ENCODE measurements around the gene PRDM11. TPM values are rescaled to one million over a fixed set of nuclear protein-coding genes. Genes with fewer than 3 reads are reported as not detected.
"Not testable (repeated sequence)": the region's sequence is repeated elsewhere in the genome, so short reads cannot be mapped to it uniquely, and the experiment has no call there.

The PRDM11 gene
- total RNA-seq, 2 donors from 2014 or later, result 4.4 to 7.9 TPM

DNA sequence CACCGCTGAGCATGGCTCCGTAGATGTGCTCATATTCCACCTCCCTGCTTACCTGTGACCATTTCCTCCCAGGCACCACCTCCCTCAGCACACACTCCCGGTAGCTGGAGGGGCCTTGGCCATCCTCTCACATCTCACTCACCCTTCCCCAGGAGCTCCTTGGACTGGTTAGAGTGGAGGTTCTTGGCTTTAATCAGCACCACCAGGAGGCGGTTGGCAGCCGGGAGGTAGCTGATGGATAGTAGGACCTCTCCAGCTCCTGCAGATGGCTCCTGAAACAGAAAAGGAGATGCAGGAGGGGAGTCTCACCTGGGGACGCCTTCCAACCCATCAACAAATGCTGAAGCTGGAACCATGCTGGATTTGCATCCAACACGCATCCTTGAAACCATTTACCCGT lies 99.8 kb downstream of the PRDM11 start:
- intact Hi-C loops (cut with DNase I), result no loop called here
- H3K36me3 ChIP-seq (replicated peaks in 1 of 2; ENCODE audit: insufficient read depth in 1 of 2, low read depth in 2 of 2), result no peaks in the 10 kb centered on the region
- ATAC-seq (no peak), DNase-seq (no peak)
- H3K4me1 ChIP-seq, result no peaks in the 10 kb centered on the region
- no peak overlapping the region for H3K4me3 ChIP-seq
- TF ChIP-seq, protein P1, sequence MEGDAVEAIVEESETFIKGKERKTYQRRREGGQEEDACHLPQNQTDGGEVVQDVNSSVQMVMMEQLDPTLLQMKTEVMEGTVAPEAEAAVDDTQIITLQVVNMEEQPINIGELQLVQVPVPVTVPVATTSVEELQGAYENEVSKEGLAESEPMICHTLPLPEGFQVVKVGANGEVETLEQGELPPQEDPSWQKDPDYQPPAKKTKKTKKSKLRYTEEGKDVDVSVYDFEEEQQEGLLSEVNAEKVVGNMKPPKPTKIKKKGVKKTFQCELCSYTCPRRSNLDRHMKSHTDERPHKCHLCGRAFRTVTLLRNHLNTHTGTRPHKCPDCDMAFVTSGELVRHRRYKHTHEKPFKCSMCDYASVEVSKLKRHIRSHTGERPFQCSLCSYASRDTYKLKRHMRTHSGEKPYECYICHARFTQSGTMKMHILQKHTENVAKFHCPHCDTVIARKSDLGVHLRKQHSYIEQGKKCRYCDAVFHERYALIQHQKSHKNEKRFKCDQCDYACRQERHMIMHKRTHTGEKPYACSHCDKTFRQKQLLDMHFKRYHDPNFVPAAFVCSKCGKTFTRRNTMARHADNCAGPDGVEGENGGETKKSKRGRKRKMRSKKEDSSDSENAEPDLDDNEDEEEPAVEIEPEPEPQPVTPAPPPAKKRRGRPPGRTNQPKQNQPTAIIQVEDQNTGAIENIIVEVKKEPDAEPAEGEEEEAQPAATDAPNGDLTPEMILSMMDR (IDR thresholded peaks at IDR 0.05), result no peak
- no peak overlapping the region for H3K27ac ChIP-seq
- H3K9me3 ChIP-seq, result no peaks in the 10 kb centered on the region
- no peaks in the 10 kb centered on the region for H3K27me3 ChIP-seq
- 87 to 93% methylated on average over 6 to 8 of the region's 8 CpGs for WGBS, 2 donors

DNA sequence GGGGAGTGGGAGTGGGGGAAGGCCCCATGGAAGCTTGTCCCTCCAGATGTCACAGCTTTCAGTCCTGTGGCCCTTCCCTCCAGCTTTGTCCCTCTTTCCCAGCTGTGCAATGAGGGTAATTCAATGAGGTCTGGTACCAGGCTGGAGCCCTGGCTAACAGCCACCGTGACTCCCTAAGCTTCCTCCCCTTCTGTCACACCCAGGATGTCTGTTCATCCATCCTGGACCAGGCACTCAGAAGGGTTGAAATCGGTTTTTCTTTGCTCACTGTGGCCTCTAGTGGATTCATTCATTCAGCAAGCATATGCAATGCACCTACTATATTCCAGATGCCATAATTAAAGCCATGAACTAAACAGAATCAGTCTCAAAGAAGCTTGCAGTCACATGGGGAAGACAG lies 101.0 kb downstream of the PRDM11 start:
- ATAC-seq (no peak), DNase-seq (no peak)
- no peak overlapping the region for H3K4me3 ChIP-seq
- no peak for TF ChIP-seq POLR2A (IDR thresholded peaks at IDR 0.05)
- TF ChIP-seq, protein P1 (IDR thresholded peaks at IDR 0.05), result no peak
- intact Hi-C loops (cut with DNase I), result no loop called here
- no peaks in the 10 kb centered on the region for H3K9me3 ChIP-seq
- H3K36me3 ChIP-seq (replicated peaks in 1 of 2; ENCODE audit: insufficient read depth in 1 of 2, low read depth in 2 of 2), result no peaks in the 10 kb centered on the region
- no peak overlapping the region for H3K27ac ChIP-seq
- H3K4me1 ChIP-seq, result no peaks in the 10 kb centered on the region
- WGBS, 2 donors, result 41 to 46% methylated on average over 2 of the region's 2 CpGs
- no peaks in the 10 kb centered on the region for H3K27me3 ChIP-seq

DNA sequence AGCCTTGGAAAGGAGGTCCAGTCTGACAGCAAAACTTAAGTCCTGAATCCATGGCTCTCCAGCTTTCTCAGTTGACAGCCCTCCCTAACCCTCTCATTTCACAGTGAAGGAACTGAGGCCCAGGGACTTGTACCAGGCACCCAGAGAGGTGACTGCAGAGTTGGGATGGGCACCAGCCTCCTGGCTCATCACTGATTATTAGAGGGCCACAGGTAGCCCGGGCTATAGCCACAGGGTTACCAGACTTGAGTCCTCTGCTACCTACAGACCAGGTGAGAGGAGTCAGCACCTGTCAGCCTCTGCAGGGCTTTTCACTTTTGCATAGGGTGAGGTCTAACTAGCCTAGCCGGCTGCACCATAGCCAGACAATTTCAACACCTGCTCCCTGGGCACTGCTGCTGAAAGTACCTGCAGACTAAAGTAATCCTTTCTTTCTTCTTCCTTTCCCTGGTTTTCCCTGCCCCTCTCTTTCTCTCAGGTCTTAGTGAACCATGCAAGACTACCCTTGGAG lies 102.1 kb downstream of the PRDM11 start:
- TF ChIP-seq, protein P1 (IDR thresholded peaks at IDR 0.05), result no peak
- TF ChIP-seq POLR2A (IDR thresholded peaks at IDR 0.05), result no peak
- no peak overlapping the region for H3K4me3 ChIP-seq
- no peak for ATAC-seq
- no peaks in the 10 kb centered on the region for H3K36me3 ChIP-seq (replicated peaks in 1 of 2; ENCODE audit: insufficient read depth in 1 of 2, low read depth in 2 of 2)
- no peaks in the 10 kb centered on the region for H3K4me1 ChIP-seq
- intact Hi-C loops (cut with DNase I), result no loop called here
- no peak for DNase-seq
- no peak overlapping the region for H3K27ac ChIP-seq
- no peaks in the 10 kb centered on the region for H3K27me3 ChIP-seq
- H3K9me3 ChIP-seq, result no peaks in the 10 kb centered on the region
- 77 to 93% methylated on average over 2 of the region's 2 CpGs for WGBS, 2 donors

DNA sequence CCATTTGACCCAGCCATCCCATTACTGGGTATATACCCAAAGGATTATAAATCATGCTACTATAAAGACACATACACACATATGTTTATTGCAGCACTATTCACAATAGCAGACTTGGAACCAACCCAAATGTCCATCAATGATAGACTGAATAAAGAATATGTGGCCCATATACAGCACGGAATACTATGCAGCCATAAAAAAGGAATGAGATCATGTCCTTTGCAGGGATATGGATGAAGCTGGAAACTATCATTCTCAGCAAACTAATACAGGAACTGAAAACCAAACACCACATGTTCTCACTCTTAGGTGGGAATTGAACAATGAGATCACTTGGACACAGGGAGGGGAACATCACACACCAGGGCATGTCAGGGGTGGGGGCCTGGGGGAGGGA lies 102.9 kb downstream of the PRDM11 start:
- H3K27ac ChIP-seq; H3K27me3 ChIP-seq; H3K4me1 ChIP-seq; intact Hi-C loops (cut with DNase I); ATAC-seq; H3K36me3 ChIP-seq (replicated peaks in 1 of 2; ENCODE audit: insufficient read depth in 1 of 2, low read depth in 2 of 2); H3K9me3 ChIP-seq; H3K4me3 ChIP-seq; DNase-seq: not testable (repeated sequence)
- WGBS, 2 donors, result 74 to 86% methylated on average over 1 of the region's 1 CpG

DNA sequence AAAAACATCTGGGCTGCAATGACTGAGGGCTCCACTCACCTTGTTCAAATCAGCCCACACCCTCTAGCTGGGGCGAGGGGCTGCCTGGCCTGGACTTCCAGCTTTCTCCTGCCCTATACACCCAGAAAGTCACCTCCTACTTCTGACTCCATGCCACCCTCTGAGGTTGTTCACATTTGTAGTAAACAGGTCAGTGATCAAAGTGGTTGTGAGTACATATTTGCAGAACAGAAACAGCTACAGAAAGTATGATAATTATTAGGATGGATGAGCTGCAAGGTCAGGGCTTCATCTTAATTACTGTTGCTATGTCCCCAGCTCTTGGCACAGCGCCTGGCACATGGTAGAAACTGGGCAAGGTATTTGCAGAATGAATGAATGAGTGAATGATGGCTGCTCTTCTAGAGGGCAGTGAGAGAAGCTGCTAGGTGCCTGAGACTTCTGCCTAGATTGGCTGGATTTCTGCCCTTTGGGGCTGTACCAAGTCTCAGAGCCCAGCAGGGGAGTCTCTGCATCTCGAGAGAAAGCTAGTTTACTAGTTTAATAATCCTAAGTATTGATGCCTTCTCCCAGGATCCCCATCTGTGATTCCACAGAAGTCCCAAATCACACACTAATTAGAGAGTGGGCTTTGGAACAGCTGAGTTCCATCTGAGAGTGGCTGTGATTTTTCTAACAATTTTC lies 103.7 kb downstream of the PRDM11 start:
- intact Hi-C loops (cut with DNase I), result no loop called here
- TF ChIP-seq, protein P1 (IDR thresholded peaks at IDR 0.05), result no peak
- no peaks in the 10 kb centered on the region for H3K4me1 ChIP-seq
- no peak for ATAC-seq
- peak in 2 of 4 donors; percentile 23 to 38 for DNase-seq
- H3K36me3 ChIP-seq (replicated peaks in 1 of 2; ENCODE audit: insufficient read depth in 1 of 2, low read depth in 2 of 2), result no peaks in the 10 kb centered on the region
- no peak overlapping the region for H3K4me3 ChIP-seq
- WGBS, 2 donors, result 42 to 56% methylated on average over 3 of the region's 3 CpGs
- no peak overlapping the region for H3K27ac ChIP-seq
- H3K9me3 ChIP-seq, result no peaks in the 10 kb centered on the region
- no peaks in the 10 kb centered on the region for H3K27me3 ChIP-seq

Measured in body of pancreas (tissue), 4 donors.